ENCODE measurements around the gene TMEM218. TPM values are rescaled to one million over a fixed set of nuclear protein-coding genes. Genes with fewer than 3 reads are reported as not detected.

The TMEM218 gene
- total and polyA plus RNA-seq, 2 donors (not counting 3 experiments of a cell fraction or from before 2014, with no cell fraction given): 23.8 to 45.1 TPM

DNA sequence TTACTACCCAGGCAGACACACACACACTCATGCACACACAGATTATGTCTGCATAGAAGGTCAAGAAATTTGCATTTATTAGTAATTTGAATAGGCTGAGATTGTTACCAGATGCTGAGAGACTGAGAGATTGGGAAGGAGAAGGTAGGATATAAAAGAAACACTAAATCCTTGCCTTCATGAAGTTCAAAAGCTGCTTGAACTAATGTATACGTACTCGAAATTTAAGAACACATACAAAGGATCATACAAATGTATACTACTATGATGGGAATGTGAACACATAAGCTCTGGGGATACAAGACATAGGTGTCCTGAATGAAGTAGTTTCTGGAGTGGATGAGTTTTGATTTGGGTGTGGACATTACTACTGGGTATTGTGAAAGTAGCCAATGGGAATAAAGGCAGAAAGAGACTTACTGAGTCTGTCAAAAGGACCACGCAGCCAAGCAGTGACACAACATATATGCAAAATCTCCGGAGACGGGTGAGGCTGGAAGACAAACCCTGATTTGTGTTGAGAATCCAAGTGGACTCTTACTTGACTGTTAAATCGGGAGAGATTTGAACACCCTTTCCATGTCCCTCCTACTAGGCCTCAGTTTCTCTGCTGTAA lies 45.8 kb upstream of the TMEM218 start:
- Histone ChIP-seq H3K9me3 (replicated peaks; ENCODE audit: control insufficient read depth, insufficient read depth, low read length) (no peaks in the 10 kb centered on the region), H4K20me1 (replicated peaks; ENCODE audit: control insufficient read depth, extremely low read depth, insufficient read depth, low read length) (no peaks in the 10 kb centered on the region), H3K9ac (replicated peaks; ENCODE audit: extremely low read depth, insufficient read depth, low read length) (no peak overlapping the region), H3K79me2 (ENCODE audit: control insufficient read depth, insufficient read depth, low read length) (no peaks in the 10 kb centered on the region), H3K4me2 (ENCODE audit: insufficient read depth, low read length) (no peak overlapping the region), H3K4me1 (ENCODE audit: control insufficient read depth, extremely low read depth, insufficient read depth, low read length) (no peaks in the 10 kb centered on the region), H3K9me1 (replicated peaks; ENCODE audit: control insufficient read depth, extremely low read depth, insufficient read depth, low read length) (no peaks in the 10 kb centered on the region), H3K27ac (ENCODE audit: insufficient read depth, low read depth, low read length) (no peak overlapping the region), H3K36me3 (ENCODE audit: control insufficient read depth in 2 of 2, extremely low read depth in 1 of 2, insufficient read depth in 2 of 2, low read length in 2 of 2) (no peaks in the 10 kb centered on the region), H2AFZ (ENCODE audit: low read depth, low read length) (no peak overlapping the region), H3K4me3 (replicated peaks in 1 of 3; ENCODE audit: insufficient read depth in 1 of 3, low read depth in 1 of 3, low read length in 3 of 3) (no peak overlapping the region), H3K27me3 (ENCODE audit: control insufficient read depth in 2 of 2, insufficient read depth in 2 of 2, low read length in 2 of 2) (peaks cover 0 to 7% of the 10 kb centered on the region in 2 experiments)
- CTCF ChIA-PET: interaction anchor here (0.9 to 4.9 kb wide), 4 partner anchors 9 to 247 kb away, joined by 3 to 23 read pairs (median 3); no protein-coding TSS in a partner anchor
- POLR2A ChIA-PET: no interaction called here
- intact Hi-C loops (cut with micrococcal nuclease): no loop called here
- no peak for TF ChIP-seq POLR2A (IDR thresholded peaks at IDR 0.05; ENCODE audit: low read depth, low read length)
- FAIRE-seq (no peak), DNase-seq (ENCODE audit: low read depth, low spot score) (no peak)
- no TSS peak for BruUV-seq (replicated peaks)
- dilution Hi-C loops (cut with MboI; ENCODE audit: extremely low pct_ligation_motif_present, low sequenced_read_pairs): no loop called here

- dilution Hi-C loops (cut with MboI; ENCODE audit: extremely low pct_ligation_motif_present, low sequenced_read_pairs) (no loop called here), intact Hi-C loops (cut with micrococcal nuclease) (no loop called here)
- no peaks in the 10 kb centered on the region for H3K4me1 ChIP-seq (ENCODE audit: control insufficient read depth, extremely low read depth, insufficient read depth, low read length)
- CTCF ChIA-PET: interaction anchor here (1.1 to 4.9 kb wide), 2 partner anchors 15 to 189 kb away, joined by 3 to 23 read pairs; no protein-coding TSS in a partner anchor
- H3K9ac ChIP-seq (replicated peaks; ENCODE audit: extremely low read depth, insufficient read depth, low read length): no peak overlapping the region
- no peaks in the 10 kb centered on the region for H3K9me1 ChIP-seq (replicated peaks; ENCODE audit: control insufficient read depth, extremely low read depth, insufficient read depth, low read length)
- POLR2A ChIA-PET: no interaction called here
- H3K4me3 ChIP-seq (replicated peaks in 1 of 3; ENCODE audit: insufficient read depth in 1 of 3, low read depth in 1 of 3, low read length in 3 of 3): no peak overlapping the region
- no peaks in the 10 kb centered on the region for H3K36me3 ChIP-seq (ENCODE audit: control insufficient read depth in 2 of 2, extremely low read depth in 1 of 2, insufficient read depth in 2 of 2, low read length in 2 of 2)
- no peak overlapping the region for H2AFZ ChIP-seq (ENCODE audit: low read depth, low read length)
- no peaks in the 10 kb centered on the region for H4K20me1 ChIP-seq (replicated peaks; ENCODE audit: control insufficient read depth, extremely low read depth, insufficient read depth, low read length)
- H3K9me3 ChIP-seq (replicated peaks; ENCODE audit: control insufficient read depth, insufficient read depth, low read length): no peaks in the 10 kb centered on the region
- no peak overlapping the region for H3K4me2 ChIP-seq (ENCODE audit: insufficient read depth, low read length)
- H3K79me2 ChIP-seq (ENCODE audit: control insufficient read depth, insufficient read depth, low read length): no peaks in the 10 kb centered on the region
- BruUV-seq (replicated peaks): no TSS peak
- DNase-seq (ENCODE audit: low read depth, low spot score) (no peak), FAIRE-seq (no peak)
- TF ChIP-seq, protein P1, sequence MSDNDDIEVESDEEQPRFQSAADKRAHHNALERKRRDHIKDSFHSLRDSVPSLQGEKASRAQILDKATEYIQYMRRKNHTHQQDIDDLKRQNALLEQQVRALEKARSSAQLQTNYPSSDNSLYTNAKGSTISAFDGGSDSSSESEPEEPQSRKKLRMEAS (IDR thresholded peaks at IDR 0.05; ENCODE audit: insufficient read depth, insufficient read length): no peak
- TF ChIP-seq JUN (IDR thresholded peaks at IDR 0.05; ENCODE audit: borderline replicate concordance, insufficient read depth, insufficient read length, low read depth): no peak
- TF ChIP-seq POLR2A (IDR thresholded peaks at IDR 0.05; ENCODE audit: low read depth, low read length): no peak
- TF ChIP-seq EZH2 (IDR thresholded peaks at IDR 0.05; ENCODE audit: borderline replicate concordance, low read depth, low read length, severe bottlenecking): no peak
- TF ChIP-seq, protein P2, sequence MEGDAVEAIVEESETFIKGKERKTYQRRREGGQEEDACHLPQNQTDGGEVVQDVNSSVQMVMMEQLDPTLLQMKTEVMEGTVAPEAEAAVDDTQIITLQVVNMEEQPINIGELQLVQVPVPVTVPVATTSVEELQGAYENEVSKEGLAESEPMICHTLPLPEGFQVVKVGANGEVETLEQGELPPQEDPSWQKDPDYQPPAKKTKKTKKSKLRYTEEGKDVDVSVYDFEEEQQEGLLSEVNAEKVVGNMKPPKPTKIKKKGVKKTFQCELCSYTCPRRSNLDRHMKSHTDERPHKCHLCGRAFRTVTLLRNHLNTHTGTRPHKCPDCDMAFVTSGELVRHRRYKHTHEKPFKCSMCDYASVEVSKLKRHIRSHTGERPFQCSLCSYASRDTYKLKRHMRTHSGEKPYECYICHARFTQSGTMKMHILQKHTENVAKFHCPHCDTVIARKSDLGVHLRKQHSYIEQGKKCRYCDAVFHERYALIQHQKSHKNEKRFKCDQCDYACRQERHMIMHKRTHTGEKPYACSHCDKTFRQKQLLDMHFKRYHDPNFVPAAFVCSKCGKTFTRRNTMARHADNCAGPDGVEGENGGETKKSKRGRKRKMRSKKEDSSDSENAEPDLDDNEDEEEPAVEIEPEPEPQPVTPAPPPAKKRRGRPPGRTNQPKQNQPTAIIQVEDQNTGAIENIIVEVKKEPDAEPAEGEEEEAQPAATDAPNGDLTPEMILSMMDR (IDR thresholded peaks at IDR 0.05; ENCODE audit: extremely low read depth in 1 of 2, insufficient read depth in 1 of 2, low read depth in 1 of 2, low read length in 2 of 2): no peak
- no peak for TF ChIP-seq MYC (IDR thresholded peaks at IDR 0.05; ENCODE audit: low read depth, low read length)
- no peak for TF ChIP-seq POLR2AphosphoS5 (IDR thresholded peaks at IDR 0.05; ENCODE audit: insufficient read depth, low read depth, low read length)
- TF ChIP-seq GATA2 (IDR thresholded peaks at IDR 0.05; ENCODE audit: insufficient read depth, insufficient read length, low read depth, low read length): no peak
- no peak for TF ChIP-seq FOS (IDR thresholded peaks at IDR 0.05; ENCODE audit: borderline replicate concordance, insufficient read depth, low read length)
- peaks cover 0 to 7% of the 10 kb centered on the region in 2 experiments for H3K27me3 ChIP-seq (ENCODE audit: control insufficient read depth in 2 of 2, insufficient read depth in 2 of 2, low read length in 2 of 2)
- no peak overlapping the region for H3K27ac ChIP-seq (ENCODE audit: insufficient read depth, low read depth, low read length)
These were observed 45.1 kb upstream of the TMEM218 start for GRCh38 chr11:125156346-125157117.
